NCI-H1092 (cell line): ENCODE measurements around the gene IDNK.

Experiments
- DNase-seq: peaks from one replicate; lab custom pipeline; 2025; lab: John Stamatoyannopoulos, UW

Gene IDNK

DNA sequence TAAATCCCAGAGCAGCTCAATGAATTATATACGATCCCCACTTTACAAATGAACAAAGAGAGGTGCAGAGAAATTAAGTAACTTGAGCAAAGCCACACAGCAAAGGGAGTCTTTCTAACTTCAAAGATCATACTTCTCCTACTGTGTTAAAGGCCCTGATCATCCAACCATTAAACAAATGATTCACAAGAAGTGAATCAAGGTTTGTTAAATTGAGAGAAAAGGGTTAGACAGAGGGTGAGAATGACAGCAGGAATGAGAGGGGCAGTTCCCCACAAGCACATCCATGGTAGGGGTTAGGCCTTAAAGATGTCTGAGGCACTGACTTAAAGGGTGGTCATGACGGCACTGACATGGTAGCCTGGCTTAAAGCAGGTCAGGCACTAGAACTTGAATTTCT lies 10.7 kb downstream of the IDNK start:
- DNase-seq: no peak

- no peak for DNase-seq
These were observed 13.9 kb downstream of the IDNK start for GRCh38 chr9:83636813-83637212.

DNA sequence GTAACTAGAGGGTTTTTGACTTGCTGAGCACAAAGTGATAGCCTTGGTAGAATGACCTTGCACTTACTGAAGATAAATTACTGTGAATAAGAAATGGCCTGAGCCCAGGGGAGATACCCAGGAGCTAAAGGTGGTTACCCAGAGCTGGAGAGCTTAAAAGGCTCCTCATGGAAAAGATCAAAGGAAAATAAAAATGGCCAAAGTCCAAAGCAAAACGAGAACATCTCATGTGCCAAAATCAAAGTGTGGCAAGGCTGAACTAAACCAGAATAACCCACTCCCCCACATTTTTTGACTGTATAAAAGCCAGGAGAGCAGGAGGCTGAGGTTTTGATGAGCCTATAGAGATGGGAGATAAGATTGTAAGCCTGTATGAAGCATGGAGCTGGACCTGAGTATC lies 14.4 kb downstream of the IDNK start:
- no peak for DNase-seq

DNA sequence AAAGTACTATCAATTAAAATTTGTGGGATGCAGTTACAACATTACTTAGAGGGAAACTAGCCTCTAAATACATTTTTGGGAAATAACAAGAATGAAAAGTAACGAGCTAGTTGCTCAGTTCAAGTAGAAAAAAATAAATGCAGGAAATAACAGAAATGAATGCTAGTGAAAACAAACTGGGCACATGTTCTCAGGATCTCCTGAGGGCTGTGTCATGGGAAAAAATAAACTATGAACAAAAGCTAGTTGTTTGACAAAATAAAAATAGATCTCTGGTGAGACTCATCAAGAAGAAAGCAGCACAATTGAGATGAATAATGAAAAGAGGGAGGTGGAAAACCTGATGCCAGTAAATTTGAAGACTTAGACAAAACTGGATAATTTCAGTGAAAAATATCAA lies 16.3 kb downstream of the IDNK start:
- DNase-seq: no peak

DNA sequence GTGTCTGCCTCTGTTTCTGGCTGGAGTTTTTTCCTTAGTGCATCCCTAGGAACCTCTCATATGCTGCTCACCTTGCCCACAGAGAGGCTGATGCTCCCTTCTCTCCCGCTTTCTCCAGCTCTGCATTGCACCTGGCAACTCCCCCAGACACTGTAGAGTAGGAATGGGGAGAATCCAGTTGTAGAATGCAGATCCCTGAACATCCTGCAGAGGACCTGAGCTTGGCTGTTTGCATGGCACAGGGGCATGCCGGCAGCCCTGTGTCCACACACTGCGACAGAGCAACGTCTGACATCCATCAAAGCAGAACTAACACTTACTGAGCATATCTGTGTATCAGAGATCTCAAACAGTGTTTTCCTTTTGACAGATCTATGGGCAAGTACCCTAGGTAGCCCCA lies 19.9 kb downstream of the IDNK start:
- no peak for DNase-seq

DNA sequence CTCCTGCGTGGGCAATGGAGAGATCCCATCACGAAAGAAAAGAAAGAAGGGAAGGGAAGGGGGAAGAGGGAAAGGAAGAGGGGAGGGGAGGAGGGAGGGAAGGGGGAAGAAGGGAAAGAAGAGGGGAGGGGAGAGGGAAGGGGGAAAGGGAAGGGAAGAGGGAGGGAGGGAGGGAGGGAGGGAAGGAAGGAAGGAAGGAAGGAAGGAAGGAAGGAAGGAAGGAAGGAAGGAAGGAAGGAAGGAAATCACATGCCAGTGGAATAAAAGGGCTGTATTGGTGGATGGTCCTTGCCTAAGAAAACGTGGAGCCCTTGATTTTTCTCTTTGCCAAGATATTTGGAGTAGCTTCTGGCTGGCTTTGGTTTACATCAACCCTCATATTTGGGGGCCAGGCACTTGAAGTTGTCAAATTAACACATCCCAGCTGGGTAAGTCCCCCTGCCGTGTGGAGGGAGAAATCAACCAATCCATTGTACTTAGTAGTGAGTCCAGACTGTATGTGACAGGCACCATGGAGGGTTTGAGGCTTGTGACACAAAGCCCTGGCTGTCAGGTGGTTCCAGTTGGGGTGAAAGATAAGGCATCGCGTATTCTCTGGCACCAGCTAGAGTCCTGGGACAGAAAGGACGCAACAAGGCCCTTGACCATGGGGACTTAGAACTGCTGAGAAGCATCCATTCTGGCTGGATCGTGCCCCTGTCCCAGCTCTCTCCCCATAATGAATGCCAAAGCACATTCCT lies 23.7 kb downstream of the IDNK start:
- no peak for DNase-seq

DNA sequence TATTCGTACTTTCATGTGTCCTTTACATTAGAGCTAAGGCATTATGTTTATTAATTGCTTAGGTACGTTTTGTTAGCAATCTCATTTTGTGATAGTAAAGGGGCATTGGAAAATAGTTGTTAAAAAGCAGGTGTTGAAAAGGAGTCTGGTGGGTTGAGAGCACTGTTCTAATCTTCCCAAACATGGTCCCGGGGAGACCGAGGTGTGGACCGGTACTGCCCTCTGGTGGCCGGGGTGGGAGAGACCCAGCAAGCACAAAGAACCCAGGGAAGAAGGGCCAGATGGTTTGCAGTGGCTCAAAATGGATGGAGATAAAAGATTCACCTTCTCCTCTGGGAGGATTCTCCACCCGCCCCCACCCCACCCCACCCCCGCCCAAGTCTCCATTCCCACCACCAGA lies 26.1 kb downstream of the IDNK start:
- DNase-seq: peak; percentile 26

GRCh38 chr9:83649515-83649914 lies 26.6 kb downstream of the IDNK start:
- no peak for DNase-seq

- DNase-seq: no peak
These were observed 28.6 kb downstream of the IDNK start for GRCh38 chr9:83651558-83651957.

- DNase-seq: no peak
These were observed 29.5 kb downstream of the IDNK start for GRCh38 chr9:83652433-83652832.

- DNase-seq: no peak
These were observed 32.5 kb downstream of the IDNK start for GRCh38 chr9:83655433-83655832.

DNA sequence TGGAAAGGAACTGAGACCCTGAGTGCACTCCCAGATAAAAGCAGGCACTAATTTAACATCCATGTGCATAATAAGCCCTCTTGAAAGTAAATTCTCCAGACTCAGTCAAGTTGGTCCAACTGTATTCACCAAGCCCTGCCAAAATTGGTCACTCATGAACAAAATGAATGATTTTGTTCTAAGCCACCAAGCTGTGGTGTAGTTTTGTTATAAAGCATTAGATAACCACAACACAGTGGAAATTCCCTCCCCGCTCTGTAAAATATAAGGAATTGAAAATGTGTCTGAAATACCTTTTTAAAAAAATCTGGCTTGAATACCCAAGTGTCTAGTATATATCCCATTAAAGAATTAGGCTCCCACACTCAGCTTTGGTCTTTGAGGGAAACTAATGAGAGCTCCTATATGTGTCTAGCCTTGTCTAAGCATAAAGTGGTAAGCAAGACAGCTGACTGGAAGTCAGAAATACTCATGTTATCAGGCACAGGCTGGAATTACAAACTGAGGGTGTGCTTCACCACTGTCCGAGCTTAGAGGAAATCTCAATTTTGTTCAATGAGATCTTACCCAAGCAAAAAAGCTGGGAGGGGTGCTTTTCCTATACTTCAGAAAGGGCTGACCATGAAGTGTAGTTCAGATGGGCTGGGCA lies 33.2 kb downstream of the IDNK start:
- no peak for DNase-seq

DNA sequence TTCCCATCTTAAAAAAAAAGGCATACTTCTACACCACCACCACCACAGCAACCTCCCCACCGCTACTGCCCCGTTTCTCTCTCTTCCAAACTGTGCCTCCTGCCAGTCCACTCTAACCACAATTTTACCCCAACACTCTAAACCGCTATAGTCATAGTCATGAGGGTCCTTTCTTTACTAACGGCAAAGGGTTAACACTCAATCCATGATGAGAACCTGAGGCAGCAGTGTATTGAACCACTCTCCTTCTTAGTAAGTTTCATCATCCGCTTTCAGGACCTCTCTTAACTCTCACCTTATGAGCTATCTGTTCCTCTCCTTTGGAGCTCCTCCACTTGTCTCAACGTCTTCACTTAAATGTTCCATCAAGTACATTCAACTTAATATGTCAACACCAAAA lies 34.0 kb downstream of the IDNK start:
- no peak for DNase-seq

DNA sequence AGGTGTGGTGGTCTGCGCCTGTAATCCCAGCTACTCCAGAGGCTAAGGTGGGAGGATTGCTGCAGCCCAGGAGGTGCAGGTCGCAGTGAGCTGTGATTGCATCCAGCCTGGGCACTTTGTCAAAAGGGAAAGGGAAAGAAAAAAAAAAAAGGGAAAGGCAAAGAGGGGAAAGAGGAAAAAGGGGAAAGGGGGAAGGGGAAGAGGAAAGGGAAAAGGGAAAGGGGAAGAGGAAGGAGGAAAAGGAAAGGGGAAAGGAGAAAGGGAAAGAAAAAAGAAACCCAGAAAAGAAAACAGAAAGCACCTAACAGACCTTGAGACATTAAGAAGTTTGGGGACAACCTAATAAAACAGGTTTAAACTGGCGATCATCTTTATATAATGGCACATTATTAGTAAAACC lies 40.0 kb downstream of the IDNK start:
- no peak for DNase-seq

- no peak for DNase-seq
These were observed 42.7 kb downstream of the IDNK start for GRCh38 chr9:83665580-83666200.

GRCh38 chr9:83669067-83669466 lies 46.1 kb downstream of the IDNK start:
- no peak for DNase-seq

- no peak for DNase-seq
These were observed 47.4 kb downstream of the IDNK start for GRCh38 chr9:83670381-83670780.

DNA sequence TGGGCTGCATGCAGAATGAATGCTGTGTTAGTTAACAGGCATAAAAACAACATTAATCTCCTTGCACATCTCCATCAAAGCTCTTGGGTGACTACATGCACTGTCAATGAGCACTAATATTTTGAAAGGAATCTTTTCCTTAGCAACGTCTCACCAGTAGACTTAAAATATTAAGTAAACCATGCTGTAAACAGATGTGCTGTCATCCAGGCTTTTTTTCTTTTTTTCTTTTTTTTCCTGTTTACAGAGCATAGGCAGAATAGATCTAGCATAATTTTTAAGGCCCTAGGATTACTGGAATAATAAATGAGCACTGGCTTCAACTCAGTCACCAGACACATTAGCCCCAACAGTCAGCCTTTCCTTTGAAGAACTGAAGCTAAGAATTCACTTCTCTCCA lies 48.5 kb downstream of the IDNK start:
- DNase-seq: no peak

GRCh38 chr9:83675466-83675865 lies 52.5 kb downstream of the IDNK start:
- DNase-seq: no peak

DNA sequence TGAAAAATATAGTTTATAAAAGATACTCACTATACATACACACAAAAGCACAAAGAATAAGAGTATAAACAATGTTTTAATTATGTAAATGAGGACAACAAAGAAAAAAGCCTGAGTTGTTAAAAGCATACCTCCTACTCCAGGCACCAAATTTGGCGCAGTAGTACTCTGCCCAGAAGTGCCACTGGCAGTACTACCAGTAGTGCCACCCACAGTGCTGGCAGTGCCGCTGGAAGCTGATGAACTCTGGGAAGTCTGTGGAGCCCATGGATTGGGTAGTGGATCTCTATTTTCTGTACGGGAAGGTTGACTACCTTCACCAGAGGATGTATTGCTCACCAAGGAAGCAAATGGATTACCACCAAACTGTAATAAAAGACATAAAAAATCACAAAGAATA lies 54.7 kb downstream of the IDNK start:
- DNase-seq: no peak

DNA sequence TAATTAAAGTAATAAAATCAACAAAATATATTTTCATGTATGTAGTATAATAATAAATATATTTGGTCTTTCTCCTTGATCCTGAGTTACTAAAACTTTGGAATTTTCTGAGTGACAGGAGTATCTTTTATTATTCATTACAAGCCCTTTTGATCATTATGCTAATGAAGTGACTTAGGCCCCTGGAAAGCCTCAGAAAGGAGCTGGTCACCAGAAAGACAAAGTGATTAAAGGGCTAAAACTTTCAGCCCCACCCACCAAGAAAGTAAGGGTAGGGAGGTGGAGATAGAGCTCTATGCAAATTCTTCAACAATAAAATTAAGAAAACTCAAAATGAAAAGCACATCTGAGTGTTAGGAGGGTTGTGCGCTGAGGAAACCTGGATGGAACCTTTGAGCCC lies 57.3 kb downstream of the IDNK start:
- no peak for DNase-seq

- DNase-seq: no peak
These were observed 58.5 kb downstream of the IDNK start for GRCh38 chr9:83681490-83681889.

- no peak for DNase-seq
These were observed 66.0 kb downstream of the IDNK start for GRCh38 chr9:83688921-83689320.

DNA sequence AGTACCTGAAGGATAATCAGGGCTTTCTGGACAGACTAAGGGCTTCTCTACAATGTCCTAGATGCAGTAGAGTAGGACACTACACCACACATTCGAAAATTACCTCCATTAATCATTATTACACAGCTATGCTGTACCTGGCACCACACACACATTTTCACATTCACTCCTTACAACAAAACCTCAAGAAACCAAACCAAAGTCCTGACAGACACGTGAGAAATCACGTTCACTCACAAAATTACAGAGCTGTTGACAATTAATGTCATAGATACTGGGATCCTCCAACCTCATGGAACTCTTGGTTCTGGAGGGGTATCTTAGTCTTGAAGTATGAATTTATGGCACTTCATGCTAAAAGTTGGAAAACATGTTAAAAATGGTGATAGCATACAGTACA lies 68.5 kb downstream of the IDNK start:
- DNase-seq: no peak
